Tibial nerve (tissue), 4 donors: ENCODE measurements around the gene SLC39A10.

Experiments used
- EP300 ChIP-seq, 2 donors: sonication (generic); formaldehyde crosslinking; IDR thresholded peaks; one replicate each; pipeline ENCODE4 v1.6.1; 2017; ENCODE audit warnings: antibody characterized with exemption in 2 of 2, mild to moderate bottlenecking in 1 of 2
- POLR2A ChIP-seq, 2 donors: fragments of 450-650 bp; IDR thresholded peaks; one replicate each; pipeline ENCODE4 v1.6.1; 2017; ENCODE audit warnings: antibody characterized with exemption in 2 of 2, mild to moderate bottlenecking in 2 of 2, moderate library complexity in 2 of 2
- TF ChIP-seq, protein P1 (sequence below), 5 experiments: fragments of 200-600 bp in 3 of 5; fragments of 450-650 bp in 2 of 5; sonication (generic) in 3 of 5; IDR thresholded peaks; one replicate each; pipeline ENCODE4 v1.5.1; 2016 to 2019; ENCODE audit warnings: antibody characterized with exemption in 5 of 5, mild to moderate bottlenecking in 3 of 5, moderate library complexity in 2 of 5

DNA sequence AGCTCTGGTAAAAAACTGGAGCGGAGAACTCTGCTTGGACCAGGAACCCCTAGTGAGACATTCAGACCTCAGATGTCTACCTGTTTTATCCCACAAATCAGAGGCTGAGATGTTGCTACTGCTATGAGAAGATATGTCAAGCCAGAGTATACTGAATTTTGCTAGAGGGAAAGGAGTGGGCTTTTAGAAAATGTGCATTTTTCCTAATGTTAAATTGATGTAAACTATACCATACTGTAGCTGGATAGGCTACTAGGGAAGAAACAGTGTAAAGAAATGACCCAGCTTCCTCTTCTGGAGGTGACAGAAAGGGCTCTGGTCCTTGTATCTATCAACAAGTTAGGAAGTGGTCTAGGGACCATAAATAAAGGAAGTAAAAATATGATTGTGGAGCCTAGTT is 65.0 kb downstream of the SLC39A10 start:
- TF ChIP-seq, protein P1, sequence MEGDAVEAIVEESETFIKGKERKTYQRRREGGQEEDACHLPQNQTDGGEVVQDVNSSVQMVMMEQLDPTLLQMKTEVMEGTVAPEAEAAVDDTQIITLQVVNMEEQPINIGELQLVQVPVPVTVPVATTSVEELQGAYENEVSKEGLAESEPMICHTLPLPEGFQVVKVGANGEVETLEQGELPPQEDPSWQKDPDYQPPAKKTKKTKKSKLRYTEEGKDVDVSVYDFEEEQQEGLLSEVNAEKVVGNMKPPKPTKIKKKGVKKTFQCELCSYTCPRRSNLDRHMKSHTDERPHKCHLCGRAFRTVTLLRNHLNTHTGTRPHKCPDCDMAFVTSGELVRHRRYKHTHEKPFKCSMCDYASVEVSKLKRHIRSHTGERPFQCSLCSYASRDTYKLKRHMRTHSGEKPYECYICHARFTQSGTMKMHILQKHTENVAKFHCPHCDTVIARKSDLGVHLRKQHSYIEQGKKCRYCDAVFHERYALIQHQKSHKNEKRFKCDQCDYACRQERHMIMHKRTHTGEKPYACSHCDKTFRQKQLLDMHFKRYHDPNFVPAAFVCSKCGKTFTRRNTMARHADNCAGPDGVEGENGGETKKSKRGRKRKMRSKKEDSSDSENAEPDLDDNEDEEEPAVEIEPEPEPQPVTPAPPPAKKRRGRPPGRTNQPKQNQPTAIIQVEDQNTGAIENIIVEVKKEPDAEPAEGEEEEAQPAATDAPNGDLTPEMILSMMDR (IDR thresholded peaks at IDR 0.05): no peak
- TF ChIP-seq EP300 (IDR thresholded peaks at IDR 0.05): no peak
- no peak for TF ChIP-seq POLR2A (IDR thresholded peaks at IDR 0.05)
